Amygdala (tissue), 56 donors: ENCODE results near the gene RHBDD3.

Experiments
- DNase-seq, 56 donors: peaks; one replicate each; lab custom pipeline; 2025; lab: John Stamatoyannopoulos, UW

RHBDD3 gene

DNA sequence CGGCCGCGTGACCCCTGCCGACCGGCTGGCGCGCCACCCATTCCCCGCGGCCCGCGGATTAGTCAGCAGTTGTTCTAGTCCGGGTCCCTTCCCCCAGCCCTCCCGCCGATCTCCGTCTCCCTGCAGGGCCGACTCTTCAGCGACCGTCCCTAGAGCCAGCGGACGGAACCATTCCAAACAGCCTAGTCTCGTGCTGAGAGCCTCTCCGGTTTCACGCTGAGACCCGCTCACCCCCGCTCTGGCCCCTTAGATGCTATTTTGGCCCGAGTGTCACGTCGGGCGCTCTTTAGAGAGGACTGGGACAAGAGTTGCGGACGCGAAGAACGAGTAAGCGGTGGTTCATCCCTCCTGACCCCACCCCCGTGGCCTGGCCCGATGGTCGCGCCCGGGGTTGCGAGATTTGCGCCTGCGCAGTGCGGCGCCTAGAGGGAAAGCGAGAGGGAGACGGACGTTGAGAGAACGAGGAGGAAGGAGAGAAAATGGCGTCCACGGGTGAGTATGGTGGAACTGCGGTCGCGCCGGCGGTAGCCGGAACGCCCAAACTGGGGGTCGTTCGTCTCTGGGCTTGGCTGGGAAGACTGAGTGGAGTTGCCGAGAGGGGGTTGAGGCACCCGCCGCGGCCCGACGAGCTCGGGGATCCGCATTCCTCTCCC is at the start of gene RHBDD3, which contains the start of gene EWSR1:
RHBDD3 (minus strand) TSS at position 124 of the 653 bp plus-strand sequence. CDS start 2,355 bp downstream, outside the sequence.
EWSR1 (plus strand) TSS at position 411 of the 653 bp plus-strand sequence; CDS start at position 480, 69 bp downstream.
- peak; percentile 83 to 100 (median 94) for DNase-seq

DNA sequence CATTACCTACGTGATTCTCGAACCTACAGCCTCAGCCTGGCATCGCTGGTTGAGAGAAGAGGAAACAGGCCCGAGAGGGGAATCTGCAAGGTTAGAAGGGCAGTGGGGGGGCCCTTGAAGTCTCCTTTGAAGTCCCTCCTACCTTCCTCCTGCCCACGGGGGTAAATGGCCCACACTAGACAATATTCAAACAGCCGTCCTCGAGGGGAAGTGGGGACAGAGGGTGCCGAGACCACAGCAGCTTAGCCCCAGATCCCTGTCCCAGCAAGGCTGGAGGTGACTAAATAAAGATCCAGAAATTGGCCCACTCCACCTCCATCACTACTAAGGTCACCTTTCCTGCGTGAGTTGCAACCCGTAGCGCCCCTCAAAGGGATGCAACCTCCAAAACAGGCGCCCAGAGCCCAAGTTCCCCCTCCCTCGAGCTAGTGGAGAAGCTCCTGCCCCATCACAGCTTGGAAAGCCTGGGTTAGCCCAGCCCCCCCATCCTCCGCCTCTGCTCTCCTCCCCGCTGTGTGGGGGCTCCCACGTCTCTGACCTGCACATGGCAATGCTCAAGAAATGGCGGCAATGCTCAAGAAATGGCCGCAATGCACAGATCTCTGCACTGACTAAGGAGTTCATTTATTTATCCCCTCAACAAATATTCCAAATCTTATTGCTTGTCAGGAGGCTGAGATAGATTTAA is 48.5 kb upstream of the RHBDD3 start:
- no peak for DNase-seq

DNA sequence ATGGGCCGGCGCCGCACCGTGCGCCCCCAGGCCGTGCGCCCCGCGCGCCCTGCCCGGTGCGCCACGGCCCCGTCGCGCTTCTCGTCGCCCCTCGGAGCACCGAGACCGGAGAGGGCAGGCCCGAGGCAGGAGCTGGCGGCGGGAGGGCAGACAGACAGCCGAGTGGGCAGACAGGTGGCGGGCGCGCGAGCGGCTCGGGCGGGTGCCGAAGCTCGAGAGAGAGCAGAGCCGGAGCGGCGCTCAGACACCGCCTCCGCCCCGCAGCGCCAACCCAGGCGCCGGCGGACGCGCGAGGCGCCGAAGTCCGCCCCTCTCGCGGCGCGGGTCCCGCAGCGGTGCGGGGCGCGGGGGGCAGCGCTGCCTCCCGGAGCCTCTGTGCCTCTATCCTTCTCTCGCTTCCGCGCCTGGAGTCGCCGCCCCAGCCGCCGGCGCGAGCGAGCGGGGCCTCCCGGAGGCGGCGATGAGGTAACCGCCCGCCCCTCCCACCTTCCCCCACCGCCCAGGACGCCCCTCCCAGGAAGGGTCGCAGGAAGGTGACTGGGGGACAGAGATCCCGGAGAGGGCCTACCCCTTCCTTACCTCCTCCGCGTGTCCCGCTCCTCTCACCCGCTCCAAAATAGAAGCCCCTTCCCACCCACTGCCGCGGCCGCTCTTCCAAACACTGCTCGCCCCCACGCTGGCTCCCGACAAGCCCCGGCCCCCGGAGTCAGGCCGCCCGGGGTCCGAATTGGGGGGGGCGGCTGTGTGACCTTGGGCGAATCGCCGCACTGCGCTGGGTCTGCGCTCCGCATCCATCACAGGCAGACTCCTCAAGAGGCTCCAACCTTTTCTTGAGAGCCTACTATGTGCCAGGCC is 47.7 kb upstream of the RHBDD3 start, which contains the start of gene RASL10A:
RASL10A (minus strand) TSS at position 412 of the 855 bp plus-strand sequence. CDS start 451 bp downstream, outside the sequence.
- DNase-seq: peak in 1 of 56 donors; percentile 44

DNA sequence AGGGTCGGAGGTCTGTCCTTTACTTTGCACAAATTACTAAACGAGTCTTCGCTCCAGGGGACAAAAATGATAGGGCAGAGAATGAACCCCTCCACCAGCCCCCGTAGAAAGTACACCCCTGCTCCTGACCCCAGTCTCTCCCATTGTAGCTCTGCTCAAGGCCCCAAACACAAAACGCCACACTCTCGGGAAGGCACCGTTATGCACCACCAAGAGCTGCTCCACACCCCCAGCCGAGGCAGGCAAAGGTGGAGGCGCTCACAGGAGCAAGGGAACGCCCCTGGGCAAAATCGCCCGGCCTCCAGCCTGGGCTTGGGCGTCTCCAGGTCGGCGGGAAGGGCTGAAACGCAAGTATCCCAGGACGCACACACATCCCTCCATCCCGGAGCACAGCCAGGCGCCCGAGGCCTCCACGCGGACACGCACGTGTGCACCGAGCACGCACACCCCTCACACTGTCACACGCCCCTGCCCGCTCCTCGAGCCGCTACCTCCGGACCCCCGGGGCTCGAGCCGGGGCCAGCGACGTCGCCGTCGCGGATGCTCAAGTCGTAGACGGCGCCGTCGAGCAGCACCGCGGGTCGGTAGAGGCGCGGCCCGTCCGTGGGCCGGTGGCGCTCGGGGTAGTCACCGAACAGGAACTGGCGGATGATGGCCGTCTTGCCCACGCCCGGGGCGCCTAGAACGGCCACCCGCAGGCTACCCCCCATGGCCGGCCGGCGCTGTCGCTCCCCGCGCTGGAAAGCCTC is 46.9 kb upstream of the RHBDD3 start:
- no peak for DNase-seq

DNA sequence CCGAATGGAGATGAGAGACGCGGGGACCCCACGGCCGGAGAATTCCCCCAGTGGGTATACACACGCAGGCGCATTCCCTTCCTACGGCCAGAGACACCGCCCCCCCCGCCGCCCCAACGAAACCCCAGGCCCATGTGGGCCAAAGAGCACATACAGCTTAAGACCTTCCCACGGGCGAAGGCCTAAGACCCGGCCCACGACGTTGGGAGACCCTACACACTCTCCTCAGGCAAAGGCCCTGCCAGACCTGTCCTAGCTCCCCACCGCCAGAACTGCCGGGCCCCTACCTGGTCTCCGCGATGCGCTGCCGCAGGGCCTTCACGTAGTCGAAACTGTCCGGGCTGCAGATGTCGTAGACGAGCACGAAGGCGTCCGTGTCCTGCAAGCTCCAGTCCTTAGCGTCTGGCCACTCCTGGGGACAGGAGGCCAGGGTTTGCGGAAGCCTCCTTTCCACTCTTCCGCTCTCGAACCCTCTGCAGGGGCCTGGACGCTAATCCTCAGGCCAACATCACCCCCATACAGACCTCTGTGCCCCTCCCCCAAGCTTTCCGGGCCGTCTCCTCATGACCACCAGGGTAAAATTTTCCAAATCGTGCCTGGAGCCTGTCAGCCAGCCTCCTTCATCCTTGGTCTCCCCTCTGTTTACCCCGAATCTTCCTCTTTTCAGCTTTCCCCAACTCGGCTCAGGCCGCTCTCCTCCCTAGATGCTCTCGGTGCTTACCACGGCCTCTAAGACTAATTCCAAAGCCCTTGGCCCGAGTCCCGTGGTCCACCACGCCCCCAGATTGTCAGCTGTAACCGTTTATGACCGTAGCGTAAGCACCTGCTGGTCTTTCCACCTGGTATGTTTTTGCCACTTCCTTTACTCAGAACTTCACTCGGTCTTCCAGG is 46.0 kb upstream of the RHBDD3 start:
- no peak for DNase-seq

DNA sequence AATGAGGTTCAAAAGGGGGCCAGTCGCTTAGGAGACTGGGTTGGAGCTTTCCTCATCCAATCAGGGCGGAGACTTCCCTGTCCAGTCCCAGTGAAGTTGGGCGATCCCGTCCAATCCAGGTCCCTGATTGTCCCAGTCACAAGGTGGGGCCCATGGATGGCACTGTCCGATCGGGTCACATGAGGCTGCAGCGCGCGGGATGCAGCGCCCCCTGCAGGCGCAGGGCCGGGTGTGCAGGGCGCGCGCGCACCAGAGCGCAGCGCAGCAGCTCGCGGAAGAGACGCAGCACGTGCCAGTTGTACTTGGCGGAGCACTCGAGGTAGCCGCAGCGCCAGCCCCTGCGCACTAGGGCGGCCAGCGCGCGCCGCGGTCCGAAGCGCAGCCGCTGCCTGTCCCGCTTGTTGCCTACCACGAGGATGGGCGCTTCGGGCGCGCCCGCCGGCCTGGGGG is 45.4 kb upstream of the RHBDD3 start:
- peak in 20 of 56 donors; percentile 24 to 70 (median 46) for DNase-seq

DNA sequence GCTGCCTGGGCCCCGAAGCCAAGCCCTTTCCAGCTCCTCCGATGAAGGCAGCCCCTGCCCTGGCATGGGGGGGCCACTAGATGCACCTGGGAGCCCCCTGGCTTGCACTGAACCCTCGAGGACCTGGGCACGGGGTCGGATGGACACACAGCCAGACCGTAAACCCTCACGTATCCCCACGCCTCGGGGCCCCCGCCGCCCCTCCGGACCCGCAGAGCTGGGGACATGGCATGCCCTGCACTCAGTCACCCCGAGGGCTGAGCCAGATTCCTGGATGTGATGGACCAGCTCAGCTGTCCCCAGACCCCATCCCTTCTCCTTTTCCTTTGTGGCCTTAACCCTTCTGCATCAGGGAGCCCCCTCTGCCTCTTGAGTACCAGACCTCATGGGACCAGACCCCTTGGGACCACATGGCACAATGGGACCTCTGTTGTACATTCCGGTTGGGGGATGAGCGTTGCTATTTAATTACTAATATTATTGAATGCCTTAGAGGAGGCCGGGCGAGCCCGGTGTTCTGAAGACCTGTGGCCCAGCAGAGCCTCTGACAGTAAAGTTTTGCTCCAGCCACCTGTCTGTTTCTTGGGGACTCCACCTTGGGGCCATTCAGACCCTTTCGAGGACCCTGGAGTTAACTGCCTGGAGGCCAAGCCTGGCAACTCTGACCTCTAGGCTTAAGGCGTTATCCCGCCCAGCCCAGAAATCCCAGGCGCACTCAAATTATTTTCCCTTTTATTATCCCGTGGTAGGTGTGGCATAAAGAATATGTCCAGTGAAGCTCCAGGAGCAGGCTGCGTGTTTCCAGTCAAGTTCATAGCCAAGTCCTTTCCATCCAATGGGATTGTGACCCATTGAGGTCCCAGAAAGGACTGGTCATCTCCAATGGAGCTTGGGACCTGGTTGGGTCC is 44.7 kb upstream of the RHBDD3 start:
- DNase-seq: no peak

DNA sequence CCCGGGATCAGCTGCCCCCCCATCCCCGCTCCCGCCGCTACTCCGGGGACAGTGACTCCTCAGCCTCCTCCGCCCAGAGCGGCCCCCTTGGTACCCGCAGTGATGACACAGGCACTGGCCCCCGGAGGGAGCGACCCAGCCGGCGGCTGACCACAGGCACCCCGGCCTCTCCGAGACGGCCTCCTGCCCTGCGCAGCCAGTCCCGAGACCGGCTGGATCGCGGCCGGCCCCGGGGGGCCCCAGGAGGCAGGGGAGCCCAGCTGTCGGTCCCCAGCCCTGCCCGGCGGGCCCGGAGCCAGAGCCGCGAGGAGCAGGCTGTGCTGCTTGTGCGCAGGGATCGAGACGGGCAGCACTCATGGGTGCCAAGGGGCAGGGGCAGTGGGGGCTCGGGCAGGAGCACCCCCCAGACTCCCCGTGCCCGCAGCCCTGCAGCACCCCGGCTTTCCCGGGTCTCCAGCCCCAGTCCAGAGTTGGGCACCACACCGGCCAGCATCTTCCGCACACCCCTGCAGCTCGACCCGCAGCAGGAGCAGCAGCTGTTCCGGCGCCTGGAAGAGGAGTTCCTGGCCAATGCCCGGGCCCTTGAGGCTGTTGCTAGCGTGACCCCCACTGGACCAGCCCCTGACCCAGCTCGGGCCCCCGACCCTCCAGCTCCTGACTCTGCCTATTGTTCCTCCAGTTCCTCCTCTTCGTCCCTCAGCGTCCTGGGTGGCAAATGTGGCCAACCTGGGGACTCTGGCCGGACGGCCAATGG is 43.9 kb upstream of the RHBDD3 start:
- peak in 4 of 56 donors; percentile 37 to 62 (median 50) for DNase-seq

DNA sequence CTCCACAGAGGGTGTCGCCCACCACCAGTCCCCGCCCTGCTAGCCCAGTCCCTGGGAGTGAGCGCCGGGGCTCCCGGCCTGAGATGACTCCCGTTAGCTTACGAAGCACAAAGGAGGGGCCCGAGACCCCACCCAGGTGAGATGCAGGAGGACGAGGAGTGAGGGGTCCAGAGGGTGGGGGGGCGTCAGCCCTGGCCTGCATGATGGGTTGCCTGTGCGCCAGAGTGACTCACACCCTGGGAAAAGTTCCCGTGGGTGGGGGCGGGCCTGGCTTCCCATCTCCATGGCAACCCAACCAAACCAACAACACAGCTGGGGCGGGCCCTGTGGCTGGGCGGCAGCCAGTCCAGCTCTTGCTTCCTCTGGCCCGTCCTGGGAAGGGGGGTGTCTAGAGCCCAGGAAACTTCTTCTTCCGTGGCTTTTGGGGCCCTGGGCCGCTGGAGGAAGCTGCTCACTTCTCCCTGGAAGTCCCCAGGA is 43.1 kb upstream of the RHBDD3 start:
- peak in 55 of 56 donors; percentile 43 to 97 (median 90) for DNase-seq

DNA sequence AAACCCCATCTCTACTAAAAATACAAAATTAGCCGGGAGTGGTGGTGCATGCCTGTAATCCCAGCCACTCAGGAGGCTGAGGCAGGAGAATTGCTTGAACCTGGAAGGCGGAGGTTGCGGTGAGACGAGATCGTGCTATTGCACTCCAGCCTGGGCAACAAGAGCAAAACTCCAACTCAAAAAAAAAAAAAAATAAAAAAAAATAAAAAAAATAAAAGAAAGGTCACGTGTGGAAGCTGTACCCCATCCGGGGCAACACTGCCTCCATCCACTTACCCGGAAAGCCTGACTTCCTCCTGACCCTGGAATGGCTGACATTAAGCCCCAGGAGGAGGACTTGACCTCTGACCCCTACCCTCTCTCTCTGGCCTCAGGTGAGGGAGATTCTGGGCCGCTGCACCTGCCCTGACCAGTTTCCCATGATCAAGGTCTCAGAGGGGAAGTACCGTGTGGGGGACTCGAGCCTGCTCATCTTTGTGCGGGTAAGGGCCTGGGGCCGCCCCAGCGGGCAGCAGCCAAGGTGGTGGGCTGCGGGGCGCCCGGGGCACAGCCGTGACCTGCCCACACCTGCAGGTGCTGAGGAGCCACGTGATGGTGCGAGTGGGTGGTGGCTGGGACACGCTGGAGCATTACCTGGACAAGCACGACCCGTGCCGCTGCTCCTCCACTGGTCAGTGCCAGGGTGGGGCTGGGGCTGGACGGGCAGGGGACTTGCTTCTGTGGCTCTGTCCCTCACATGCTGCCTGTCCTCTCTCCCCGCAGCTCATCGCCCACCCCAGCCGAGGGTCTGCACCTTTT is 42.5 kb upstream of the RHBDD3 start:
- peak in 1 of 56 donors; percentile 73 for DNase-seq

DNA sequence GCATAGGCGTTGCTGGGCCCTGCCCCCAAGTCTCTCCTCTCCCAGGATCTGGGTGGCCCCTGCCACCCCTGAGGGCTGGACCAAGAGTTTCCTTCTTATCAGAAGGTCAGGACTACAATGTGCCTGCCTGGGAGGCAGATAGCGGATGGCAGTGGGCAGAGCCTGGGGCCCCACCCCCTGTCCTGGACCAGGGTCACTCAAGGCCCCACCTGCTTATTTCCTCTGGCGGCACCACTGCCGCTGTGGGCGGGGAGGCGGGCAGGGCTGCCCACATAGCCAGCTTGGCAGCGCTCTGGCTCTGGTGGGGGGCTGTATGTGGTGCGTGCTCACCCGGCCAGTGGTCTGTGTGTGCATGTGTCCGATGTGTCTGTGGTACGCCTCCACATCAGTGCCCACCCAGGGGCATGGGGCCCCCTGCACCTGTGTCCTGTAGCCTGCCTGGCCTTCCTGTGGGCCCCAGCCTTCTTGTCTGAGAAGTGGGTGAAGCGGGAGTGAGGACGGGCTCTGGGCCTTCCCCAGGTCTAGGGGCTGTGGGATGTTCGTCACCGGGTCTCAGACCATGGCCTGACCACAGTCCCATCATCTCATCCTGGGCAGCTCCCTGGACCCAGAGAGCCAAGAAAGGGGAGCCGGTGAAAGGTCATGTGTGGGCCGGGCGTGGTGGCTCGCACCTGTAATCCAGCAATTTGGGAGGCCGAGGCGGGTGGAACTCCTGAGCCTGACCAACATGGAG is 41.7 kb upstream of the RHBDD3 start:
- no peak for DNase-seq

DNA sequence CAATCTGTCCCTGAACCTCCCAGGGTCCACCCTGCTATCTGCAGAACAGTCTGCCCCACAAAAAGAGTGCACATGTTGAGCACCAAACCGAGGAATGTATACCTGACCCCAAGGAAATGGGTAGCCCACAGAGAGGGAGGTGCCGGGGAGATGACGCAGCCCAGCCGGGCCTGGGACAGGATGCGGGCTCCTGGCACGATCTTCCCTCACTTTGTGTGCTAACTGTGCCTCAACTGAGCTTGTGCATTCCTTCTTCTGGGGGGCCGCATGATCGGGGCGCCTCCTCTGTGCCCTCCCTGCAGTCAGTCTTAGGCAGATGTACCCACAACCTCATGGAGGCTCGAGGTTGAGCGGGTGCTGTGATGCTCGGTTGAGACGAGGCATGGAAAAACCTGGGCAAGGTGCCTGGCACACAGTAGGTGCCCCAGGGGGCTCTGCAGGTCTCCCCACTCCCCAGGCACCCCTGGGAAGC is 41.0 kb upstream of the RHBDD3 start:
- DNase-seq: no peak

DNA sequence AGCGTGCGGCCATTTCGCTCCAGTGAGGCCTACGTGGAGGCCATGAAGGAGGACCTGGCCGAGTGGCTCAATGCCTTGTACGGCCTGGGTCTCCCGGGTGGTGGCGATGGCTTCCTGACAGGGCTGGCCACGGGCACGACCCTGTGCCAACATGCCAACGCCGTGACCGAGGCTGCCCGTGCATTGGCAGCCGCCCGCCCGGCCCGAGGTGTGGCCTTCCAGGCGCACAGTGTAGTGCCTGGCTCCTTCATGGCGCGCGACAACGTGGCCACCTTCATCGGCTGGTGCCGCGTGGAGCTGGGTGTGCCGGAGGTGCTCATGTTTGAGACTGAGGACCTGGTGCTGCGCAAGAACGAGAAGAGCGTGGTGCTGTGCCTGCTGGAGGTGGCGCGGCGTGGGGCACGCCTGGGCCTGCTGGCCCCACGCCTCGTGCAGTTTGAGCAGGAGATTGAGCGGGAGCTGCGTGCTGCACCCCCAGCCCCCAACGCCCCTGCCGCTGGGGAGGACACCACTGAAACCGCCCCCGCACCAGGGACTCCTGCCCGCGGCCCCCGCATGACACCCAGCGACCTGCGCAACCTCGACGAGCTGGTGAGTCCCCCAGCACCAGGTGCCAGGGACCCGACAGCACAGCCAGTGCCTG is 40.5 kb upstream of the RHBDD3 start:
- DNase-seq: no peak

DNA sequence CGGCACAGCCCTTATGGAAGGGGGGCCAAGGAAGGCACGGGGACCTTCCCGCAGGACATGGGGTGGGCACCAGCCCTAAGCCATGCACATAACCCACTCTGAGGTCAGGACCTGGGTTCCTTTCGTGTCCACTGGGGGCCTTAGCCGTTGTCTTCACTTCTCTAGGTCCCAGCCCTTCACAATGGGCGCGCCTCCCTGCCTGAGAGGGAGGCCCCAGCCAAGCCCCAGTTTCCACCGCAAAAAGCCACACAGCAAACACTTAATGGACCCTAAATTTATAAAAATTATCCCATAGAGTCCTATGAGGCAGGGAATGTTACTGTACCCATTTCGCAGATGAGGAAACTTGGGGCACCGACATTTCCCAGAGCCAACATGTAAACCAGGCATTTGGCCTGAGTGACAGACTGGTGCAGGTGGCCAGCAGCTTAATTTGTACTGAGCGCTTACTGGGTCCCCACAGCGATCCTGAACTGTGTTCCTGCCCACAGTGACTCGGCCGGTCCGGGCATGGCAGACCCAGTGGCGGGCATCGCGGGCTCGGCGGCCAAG is 39.9 kb upstream of the RHBDD3 start:
- DNase-seq: no peak
